WTC11 (cell line): ENCODE data around the gene RAMACL. TPM values are rescaled to one million over a fixed set of nuclear protein-coding genes. Genes with fewer than 3 reads are reported as not detected.

Experiments
- ATAC-seq: fragments of 200-7000 bp; cut with Tn5 transposase; 2 replicates; pipeline ENCODE4 v1.10.0; 2021; ENCODE audit warnings: mild to moderate bottlenecking, moderate library complexity
- CTCF ChIA-PET: fragments of 300-600 bp; sonication (Branson Sonifier 250); formaldehyde crosslinking; loops from one replicate; lab custom pipeline; 2021; ENCODE audit warnings: antibody characterized with exemption; lab: Charles Lee
- POLR2A ChIA-PET: fragments of 350-600 bp; sonication (Branson Sonifier 250); formaldehyde crosslinking; loops from one replicate; lab custom pipeline; 2021; ENCODE audit warnings: antibody characterized with exemption; lab: Charles Lee
- DNase-seq: peaks from one replicate; pipeline ENCODE4 v3.0.0; 2021; ENCODE audit warnings: low spot score
- H3K27ac Mint-ChIP-seq: 2 replicates; pipeline ENCODE4 v1.8.0; 2021; ENCODE audit warnings: mixed read lengths
- H3K27me3 Mint-ChIP-seq: 2 replicates; pipeline ENCODE4 v1.8.0; 2021; ENCODE audit warnings: low read depth, mild to moderate bottlenecking, moderate library complexity, mixed read lengths
- H3K36me3 Mint-ChIP-seq: 2 replicates; pipeline ENCODE4 v1.8.0; 2021; ENCODE audit warnings: mixed read lengths
- H3K4me1 Mint-ChIP-seq: 2 replicates; pipeline ENCODE4 v1.8.0; 2022; ENCODE audit warnings: mixed read lengths
- H3K4me3 Mint-ChIP-seq: 2 replicates; pipeline ENCODE4 v1.8.0; 2021; ENCODE audit warnings: mild to moderate bottlenecking, moderate library complexity, mixed read lengths
- H3K9me3 Mint-ChIP-seq: 2 replicates; pipeline ENCODE4 v1.8.0; 2021; ENCODE audit warnings: mixed read lengths
- ATF1 ChIP-seq: sonication (generic); formaldehyde crosslinking; IDR thresholded peaks from 2 replicates; pipeline ENCODE4 v1.8.1; 2023; ENCODE audit warnings: mild to moderate bottlenecking, moderate library complexity, missing genetic modification reagents
- ATF2 ChIP-seq: sonication (generic); formaldehyde crosslinking; IDR thresholded peaks from 2 replicates; pipeline ENCODE4 v1.8.1; 2022; ENCODE audit warnings: low read depth, missing genetic modification reagents, borderline replicate concordance
- E2F4 ChIP-seq: sonication (generic); formaldehyde crosslinking; IDR thresholded peaks from 2 replicates; pipeline ENCODE4 v1.8.1; 2022; ENCODE audit warnings: low read depth, mild to moderate bottlenecking, moderate library complexity, missing genetic modification reagents, borderline replicate concordance
- FOXP4 ChIP-seq: sonication (generic); formaldehyde crosslinking; IDR thresholded peaks from 2 replicates; pipeline ENCODE4 v1.8.0; 2022; ENCODE audit warnings: mild to moderate bottlenecking, missing genetic modification reagents
- GABPB1 ChIP-seq: sonication (generic); formaldehyde crosslinking; IDR thresholded peaks from 2 replicates; pipeline ENCODE4 v1.8.1; 2023; ENCODE audit warnings: mild to moderate bottlenecking, missing genetic modification reagents
- GRHL2 ChIP-seq: fragments of 250-450 bp; sonication (Bioruptor Pico); IDR thresholded peaks from 2 replicates; pipeline ENCODE4 v1.8.0; 2022; ENCODE audit warnings: mild to moderate bottlenecking, moderate library complexity; ENCODE audit not compliant: insufficient replicate concordance, severe bottlenecking
- GTF2I ChIP-seq: fragments of 250-450 bp; sonication (Bioruptor Pico); conservative IDR thresholded peaks from 2 replicates; pipeline ENCODE4 v1.4.0; 2021; ENCODE audit warnings: mild to moderate bottlenecking
- HMGXB4 ChIP-seq: sonication (generic); formaldehyde crosslinking; IDR thresholded peaks from 2 replicates; pipeline ENCODE4 v1.8.1; 2023; ENCODE audit warnings: mild to moderate bottlenecking, moderate library complexity, missing genetic modification reagents
- KAT7 ChIP-seq: sonication (generic); formaldehyde crosslinking; IDR thresholded peaks from 2 replicates; pipeline ENCODE4 v1.8.1; 2023; ENCODE audit warnings: missing genetic modification reagents, mild to moderate bottlenecking, borderline replicate concordance
- MYBL2 ChIP-seq: sonication (generic); formaldehyde crosslinking; IDR thresholded peaks from 2 replicates; pipeline ENCODE4 v1.8.1; 2023; ENCODE audit warnings: mild to moderate bottlenecking, moderate library complexity, missing genetic modification reagents
- PREB ChIP-seq: sonication (generic); formaldehyde crosslinking; IDR thresholded peaks from 2 replicates; pipeline ENCODE4 v1.8.1; 2022; ENCODE audit warnings: mild to moderate bottlenecking, missing genetic modification reagents, moderate library complexity, borderline replicate concordance
- RELA ChIP-seq: sonication (generic); formaldehyde crosslinking; IDR thresholded peaks from 2 replicates; pipeline ENCODE4 v1.8.1; 2022; ENCODE audit warnings: missing genetic modification reagents, mild to moderate bottlenecking, borderline replicate concordance
- SMAD3 ChIP-seq: sonication (generic); formaldehyde crosslinking; IDR thresholded peaks from 2 replicates; pipeline ENCODE4 v1.8.0; 2022; ENCODE audit warnings: missing genetic modification reagents, mild to moderate bottlenecking, borderline replicate concordance
- TCF7 ChIP-seq: sonication (generic); formaldehyde crosslinking; IDR thresholded peaks from 2 replicates; pipeline ENCODE4 v1.8.0; 2022; ENCODE audit warnings: mild to moderate bottlenecking, low read depth, missing genetic modification reagents, moderate library complexity
- TEAD1 ChIP-seq: sonication (generic); formaldehyde crosslinking; IDR thresholded peaks from 2 replicates; pipeline ENCODE4 v1.8.0; 2022; ENCODE audit warnings: mild to moderate bottlenecking, missing genetic modification reagents
- TP53 ChIP-seq: sonication (generic); formaldehyde crosslinking; IDR thresholded peaks from 2 replicates; pipeline ENCODE4 v1.8.1; 2023; ENCODE audit warnings: mild to moderate bottlenecking, missing genetic modification reagents
- ZBTB43 ChIP-seq: sonication (generic); formaldehyde crosslinking; IDR thresholded peaks from 2 replicates; pipeline ENCODE4 v1.8.1; 2023; ENCODE audit warnings: mild to moderate bottlenecking, missing genetic modification reagents
- ZNF138 ChIP-seq: sonication (generic); formaldehyde crosslinking; conservative IDR thresholded peaks from 2 replicates; pipeline ENCODE4 v1.8.1; 2022; ENCODE audit warnings: mild to moderate bottlenecking, moderate library complexity, missing genetic modification reagents
- ZNF416 ChIP-seq: fragments of 250-450 bp; sonication (Bioruptor Pico); IDR thresholded peaks from 2 replicates; pipeline ENCODE4 v1.9.0; 2021; ENCODE audit warnings: mild to moderate bottlenecking, inconsistent platforms
- ZNF532 ChIP-seq: fragments of 250-450 bp; sonication (Bioruptor Pico); IDR thresholded peaks from 2 replicates; pipeline ENCODE4 v1.9.0; 2021; ENCODE audit warnings: mild to moderate bottlenecking, borderline replicate concordance
- ZNF671 ChIP-seq: fragments of 250-450 bp; sonication (Bioruptor Pico); IDR thresholded peaks from 2 replicates; pipeline ENCODE4 v1.8.0; 2021; ENCODE audit warnings: mild to moderate bottlenecking
- total RNA-seq: library from RNA; stranded (reverse); gene quantifications from 3 replicates; pipeline ENCODE4 v1.2.3, GENCODE V29; 2021

RAMACL gene
- total RNA-seq, 1 experiment from 2014 or later: 0.79 TPM

- TF ChIP-seq MYBL2 (CRISPR knock-in tag): no peak
- TF ChIP-seq KAT7: no peak
- TF ChIP-seq ATF2 (CRISPR knock-in tag): no peak
- no peak for TF ChIP-seq TCF7 (CRISPR knock-in tag)
- no peak for TF ChIP-seq ZNF671 (CRISPR knock-in tag)
- TF ChIP-seq, all 79 proteins: peak for 0
Measured at GRCh38 chr6:166565084-166565967, 21.2 kb downstream of the RAMACL start (continued).

- POLR2A ChIA-PET: no interaction called here
- no peak for ATAC-seq
- no peak overlapping the region for H3K4me3 Mint-ChIP-seq
- CTCF ChIA-PET: no interaction called here
- H3K27me3 Mint-ChIP-seq: no peaks in the 10 kb centered on the region
- TF ChIP-seq ZNF416 (CRISPR knock-in tag) (no peak), RELA (CRISPR knock-in tag) (no peak), E2F4 (no peak), ATF1 (CRISPR knock-in tag) (no peak), GTF2I (CRISPR knock-in tag) (no peak), PREB (CRISPR knock-in tag) (no peak), GABPB1 (CRISPR knock-in tag) (no peak), HMGXB4 (no peak), ZNF532 (no peak), TP53 (no peak), ZBTB43 (CRISPR knock-in tag) (no peak), FOXP4 (CRISPR knock-in tag) (no peak), SMAD3 (no peak), ZNF138 (CRISPR knock-in tag) (no peak), TEAD1 (no peak), GRHL2 (CRISPR knock-in tag) (no peak)
- TF ChIP-seq, all 79 proteins: peak for 0
- peaks cover 36% of the 10 kb centered on the region for H3K4me1 Mint-ChIP-seq
- H3K9me3 Mint-ChIP-seq: peaks cover 5% of the 10 kb centered on the region
- H3K36me3 Mint-ChIP-seq: no peaks in the 10 kb centered on the region
- no peak for DNase-seq
- H3K27ac Mint-ChIP-seq: no peak overlapping the region
Measured at GRCh38 chr6:166563805-166564204, 22.7 kb downstream of the RAMACL start.
